Measurements from ENCODE around the gene DYSF.

DNA sequence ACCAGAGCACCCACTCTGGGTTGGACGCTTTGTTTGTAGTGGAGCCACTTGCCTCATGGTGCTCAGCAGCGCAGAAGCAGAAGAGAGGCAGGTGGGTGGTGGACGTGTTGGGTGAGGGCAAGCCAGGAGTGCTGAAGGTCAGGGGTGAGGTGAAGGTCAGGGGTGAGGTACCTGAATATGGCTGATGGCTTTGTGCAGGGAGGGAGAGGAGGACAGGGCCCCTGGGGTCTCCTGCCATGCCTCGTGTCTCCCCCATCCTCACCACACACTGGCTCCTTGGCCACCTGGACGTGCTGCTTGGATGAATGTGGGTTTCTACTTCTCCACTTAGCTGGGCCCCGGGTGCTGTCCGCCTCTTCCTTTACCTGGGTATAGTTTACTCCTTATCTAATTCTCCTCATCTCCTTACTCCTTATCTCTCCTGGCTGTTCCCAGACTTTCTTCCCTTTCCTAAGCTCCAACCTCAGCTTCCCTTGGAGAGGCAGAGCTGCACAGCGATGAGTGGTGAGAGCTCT lies 68.1 kb downstream of the DYSF start:
- TF ChIP-seq, protein P1, sequence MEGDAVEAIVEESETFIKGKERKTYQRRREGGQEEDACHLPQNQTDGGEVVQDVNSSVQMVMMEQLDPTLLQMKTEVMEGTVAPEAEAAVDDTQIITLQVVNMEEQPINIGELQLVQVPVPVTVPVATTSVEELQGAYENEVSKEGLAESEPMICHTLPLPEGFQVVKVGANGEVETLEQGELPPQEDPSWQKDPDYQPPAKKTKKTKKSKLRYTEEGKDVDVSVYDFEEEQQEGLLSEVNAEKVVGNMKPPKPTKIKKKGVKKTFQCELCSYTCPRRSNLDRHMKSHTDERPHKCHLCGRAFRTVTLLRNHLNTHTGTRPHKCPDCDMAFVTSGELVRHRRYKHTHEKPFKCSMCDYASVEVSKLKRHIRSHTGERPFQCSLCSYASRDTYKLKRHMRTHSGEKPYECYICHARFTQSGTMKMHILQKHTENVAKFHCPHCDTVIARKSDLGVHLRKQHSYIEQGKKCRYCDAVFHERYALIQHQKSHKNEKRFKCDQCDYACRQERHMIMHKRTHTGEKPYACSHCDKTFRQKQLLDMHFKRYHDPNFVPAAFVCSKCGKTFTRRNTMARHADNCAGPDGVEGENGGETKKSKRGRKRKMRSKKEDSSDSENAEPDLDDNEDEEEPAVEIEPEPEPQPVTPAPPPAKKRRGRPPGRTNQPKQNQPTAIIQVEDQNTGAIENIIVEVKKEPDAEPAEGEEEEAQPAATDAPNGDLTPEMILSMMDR (conservative IDR thresholded peaks at IDR 0.05; ENCODE audit: low read length) = no peak
- no peak for TF ChIP-seq EZH2phosphoT487 (IDR thresholded peaks at IDR 0.05; ENCODE audit: borderline replicate concordance, low read depth, low read length)
